ENCODE data around the gene MAMDC4.
"Not testable (repeated sequence)": the region's sequence is repeated elsewhere in the genome, so short reads cannot be mapped to it uniquely, and the experiment has no call there.

Gene MAMDC4

DNA sequence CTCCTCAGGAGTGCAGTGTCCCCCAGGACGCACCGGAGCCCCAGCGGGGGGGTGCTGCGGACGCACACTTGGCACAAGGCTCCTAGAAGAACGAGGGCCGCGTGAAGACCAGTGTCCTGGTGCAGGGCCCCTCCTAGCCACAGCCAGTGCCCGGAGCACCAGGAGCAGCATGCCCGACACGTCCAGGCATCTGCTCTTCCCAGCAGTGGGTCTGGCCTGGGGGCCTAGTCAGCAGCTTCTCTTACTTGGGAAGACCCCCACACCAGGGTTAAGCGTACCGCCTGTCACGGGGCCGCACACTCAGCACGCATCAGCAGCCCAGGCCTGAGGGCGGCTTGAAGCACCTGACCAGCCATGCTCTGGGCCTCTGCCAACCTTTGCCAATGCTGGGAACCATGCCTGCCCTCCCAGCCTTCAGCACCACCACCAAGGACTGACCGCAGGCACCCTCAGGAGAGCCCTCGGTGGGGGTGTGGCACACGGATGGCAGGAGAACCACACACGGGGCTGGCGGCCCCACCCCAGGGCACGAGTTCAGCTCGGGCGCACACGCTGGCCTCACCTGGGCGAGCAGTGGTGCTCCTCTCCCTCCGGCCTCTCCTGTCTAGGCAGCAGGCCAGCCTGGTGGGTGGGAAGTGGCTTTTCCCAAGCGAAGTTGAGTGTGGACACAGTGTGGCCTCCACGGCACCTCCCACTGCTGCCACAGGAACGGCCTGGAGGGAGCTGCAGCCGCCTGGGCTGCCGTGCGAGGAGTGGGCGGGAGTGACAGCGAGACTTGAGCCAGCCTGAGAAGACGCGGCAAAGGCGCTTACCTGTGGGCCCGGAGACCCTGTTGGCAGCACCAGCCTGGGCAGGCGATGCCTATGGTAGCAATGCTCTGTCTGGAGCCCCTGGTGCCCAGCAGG, 21.9 kb upstream of the MAMDC4 start:
- H3K27me3 Mint-ChIP-seq, result no peaks in the 10 kb centered on the region
- H3K9me3 Mint-ChIP-seq, result no peaks in the 10 kb centered on the region
- peaks cover 92% of the 10 kb centered on the region for H3K36me3 Mint-ChIP-seq (ENCODE audit: low read depth)
- H3K27ac Mint-ChIP-seq, result no peak overlapping the region
- intact Hi-C loops (cut with micrococcal nuclease), result no loop called here
- H3K4me3 Mint-ChIP-seq, result no peak overlapping the region
- H3K4me1 Mint-ChIP-seq (ENCODE audit: low read depth), result no peaks in the 10 kb centered on the region

DNA sequence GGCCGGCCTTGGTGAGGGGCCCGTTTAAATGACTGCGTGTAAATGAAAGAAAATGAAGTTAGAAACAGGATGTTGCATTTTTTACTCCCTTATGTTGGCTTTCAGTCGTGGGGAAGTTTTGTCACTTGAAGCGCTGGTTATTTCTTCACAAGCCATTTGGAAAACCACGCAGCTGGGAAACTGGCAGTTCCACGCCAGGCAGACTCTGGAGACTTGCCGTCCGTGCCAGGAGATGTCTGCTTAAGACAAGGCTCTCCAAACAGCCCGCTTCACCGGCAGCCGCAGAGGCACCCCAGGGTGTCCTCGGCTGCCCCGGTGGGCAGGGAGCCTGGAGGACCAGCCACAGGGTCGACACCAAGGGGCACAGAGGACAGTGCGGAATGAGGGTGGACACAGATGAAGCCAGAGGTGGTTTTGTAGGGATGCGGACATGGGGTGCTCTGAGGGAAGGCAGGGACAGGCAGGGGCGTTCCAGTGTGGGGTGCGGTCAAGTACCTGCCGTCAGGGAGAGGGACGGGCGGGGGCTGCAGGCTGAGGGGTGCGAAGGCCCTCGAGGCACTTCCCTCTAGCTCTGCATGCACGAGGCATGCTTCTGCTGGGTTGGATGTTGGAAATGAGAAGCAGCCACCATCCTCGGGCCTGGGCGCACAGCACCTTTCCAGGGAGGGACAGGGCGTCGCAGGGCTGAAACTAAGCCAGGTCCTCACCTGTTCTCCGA, 21.0 kb upstream of the MAMDC4 start:
- Mint-ChIP-seq H3K9me3 (no peaks in the 10 kb centered on the region), H3K36me3 (ENCODE audit: low read depth) (peaks cover 92% of the 10 kb centered on the region), H3K4me1 (ENCODE audit: low read depth) (no peaks in the 10 kb centered on the region), H3K27ac (no peak overlapping the region), H3K4me3 (no peak overlapping the region), H3K27me3 (no peaks in the 10 kb centered on the region)
- intact Hi-C loops (cut with micrococcal nuclease), result no loop called here

DNA sequence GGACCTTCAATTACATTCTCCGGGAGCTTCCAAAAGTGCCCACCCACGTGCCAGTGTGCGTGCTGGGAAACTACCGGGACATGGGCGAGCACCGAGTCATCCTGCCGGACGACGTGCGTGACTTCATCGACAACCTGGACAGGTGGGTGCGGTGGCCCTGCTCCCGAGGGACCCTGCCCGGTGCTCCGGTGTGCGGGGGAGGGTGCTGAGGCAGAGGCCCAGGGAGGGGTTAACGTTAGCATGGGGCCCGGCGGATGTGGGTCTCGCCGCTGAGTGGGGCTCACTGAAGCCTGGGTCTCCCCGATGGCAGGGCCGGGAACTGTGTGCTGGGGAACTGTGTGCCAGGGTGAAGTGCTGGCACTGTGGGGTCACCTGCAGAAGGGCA, 20.4 kb upstream of the MAMDC4 start:
- Mint-ChIP-seq H3K9me3 (no peaks in the 10 kb centered on the region), H3K4me1 (ENCODE audit: low read depth) (no peaks in the 10 kb centered on the region), H3K27ac (no peak overlapping the region)

DNA sequence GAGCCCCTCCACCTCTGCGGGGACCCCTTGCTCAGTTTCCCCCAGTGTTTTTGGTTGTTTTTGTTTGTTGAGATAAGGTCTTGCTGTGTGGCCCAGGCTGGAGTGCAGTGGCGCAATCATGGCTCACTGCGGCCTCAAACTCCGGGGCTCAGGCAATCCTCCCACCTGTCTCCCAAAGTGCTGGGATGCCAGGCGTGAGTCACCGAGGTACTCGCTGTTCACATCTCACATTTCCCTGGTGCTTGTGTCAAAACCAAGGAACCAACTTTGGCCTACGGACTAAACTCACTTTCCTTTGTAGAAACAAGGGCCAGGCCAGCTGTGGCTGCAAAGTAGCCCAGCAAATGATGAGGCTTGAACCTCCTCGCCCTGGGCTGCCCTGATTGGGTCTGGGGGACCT, 19.6 kb upstream of the MAMDC4 start:
- no peaks in the 10 kb centered on the region for H3K9me3 Mint-ChIP-seq
- no peak overlapping the region for H3K27ac Mint-ChIP-seq
- peaks cover 92% of the 10 kb centered on the region for H3K36me3 Mint-ChIP-seq (ENCODE audit: low read depth)

More for the DNA sequence above, 20.4 kb upstream of the MAMDC4 start:
- no peaks in the 10 kb centered on the region for H3K27me3 Mint-ChIP-seq
- no peak overlapping the region for H3K4me3 Mint-ChIP-seq
- H3K36me3 Mint-ChIP-seq (ENCODE audit: low read depth), result peaks cover 92% of the 10 kb centered on the region
- intact Hi-C loops (cut with micrococcal nuclease), result no loop called here

DNA sequence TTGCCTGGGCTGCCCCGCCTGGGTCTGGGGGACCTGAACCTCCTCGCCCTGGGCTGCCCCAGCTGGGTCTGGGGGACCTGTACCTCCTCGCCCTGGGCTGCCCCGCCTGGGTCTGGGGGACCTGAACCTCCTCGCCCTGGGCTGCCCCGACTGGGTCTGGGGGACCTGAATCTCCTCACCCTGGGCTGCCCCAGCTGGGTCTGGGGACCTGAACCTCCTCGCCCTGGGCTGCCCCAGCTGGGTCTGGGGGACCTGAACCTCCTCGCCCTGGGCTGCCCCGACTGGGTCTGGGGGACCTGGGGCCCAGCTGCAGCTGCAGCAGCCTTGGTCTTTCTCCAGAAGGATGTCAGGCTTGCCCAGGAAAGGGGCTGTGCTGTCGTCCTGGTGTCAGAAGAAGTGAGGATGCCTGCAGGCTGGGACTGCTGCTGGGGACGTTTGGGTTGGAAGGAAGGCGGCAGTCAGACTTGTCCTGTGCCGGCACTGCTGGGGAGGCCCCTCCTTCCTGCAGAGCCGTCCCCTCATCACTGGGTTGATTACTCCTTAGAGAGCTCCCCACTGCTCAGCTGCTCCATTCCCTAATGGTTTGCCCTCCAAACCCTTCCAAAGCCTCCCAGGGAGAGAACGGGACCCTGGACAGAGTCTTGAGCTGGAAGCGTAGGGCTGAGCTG, 18.6 kb upstream of the MAMDC4 start:
- intact Hi-C loops (cut with micrococcal nuclease); H3K9me3 Mint-ChIP-seq: not testable (repeated sequence)

More for the DNA sequence above, 19.6 kb upstream of the MAMDC4 start:
- intact Hi-C loops (cut with micrococcal nuclease), result no loop called here
- Mint-ChIP-seq H3K4me1 (ENCODE audit: low read depth) (no peaks in the 10 kb centered on the region), H3K4me3 (no peak overlapping the region), H3K27me3 (no peaks in the 10 kb centered on the region)

DNA sequence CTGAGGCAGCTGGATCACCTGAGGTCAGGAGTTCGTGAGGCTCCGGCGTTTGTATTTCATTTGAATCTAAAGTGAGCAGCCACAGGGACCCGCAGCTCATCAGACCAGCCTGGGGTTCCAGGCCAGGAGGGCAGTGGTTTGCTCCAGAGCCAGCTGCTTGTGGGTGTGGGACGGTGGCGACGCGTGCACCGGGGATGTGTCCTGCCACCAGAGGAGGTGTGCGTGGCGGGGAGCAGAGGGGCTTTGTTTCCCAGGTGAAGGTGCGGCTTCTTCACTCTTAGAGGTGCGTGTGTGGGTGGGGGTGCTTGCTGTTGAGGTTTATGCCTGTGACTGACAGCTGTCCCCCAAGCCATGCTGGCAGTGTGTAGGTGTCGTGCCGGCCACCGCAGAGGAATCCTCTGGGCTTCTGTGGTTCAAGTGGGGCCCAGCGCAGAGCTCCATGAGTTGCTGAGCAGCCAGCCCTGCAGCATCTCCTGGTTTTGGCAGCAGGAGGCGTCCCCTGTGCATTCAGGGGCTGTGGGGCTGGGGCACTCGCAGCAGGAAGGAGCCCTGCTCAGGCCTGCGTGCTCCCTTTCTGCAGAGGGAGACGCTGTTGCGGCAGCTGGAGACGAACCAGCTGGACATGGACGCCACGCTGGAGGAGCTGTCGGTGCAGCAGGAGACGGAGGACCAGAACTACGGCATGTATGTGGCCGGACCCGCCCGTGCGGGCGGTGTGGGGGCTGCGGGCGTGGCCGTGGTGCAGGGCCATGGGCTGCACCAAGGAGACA, 16.8 kb upstream of the MAMDC4 start:
- Mint-ChIP-seq H3K4me1 (ENCODE audit: low read depth) (peaks cover 7% of the 10 kb centered on the region), H3K9me3 (no peaks in the 10 kb centered on the region), H3K4me3 (no peak overlapping the region), H3K27ac (no peak overlapping the region), H3K36me3 (ENCODE audit: low read depth) (peaks cover 92% of the 10 kb centered on the region), H3K27me3 (no peaks in the 10 kb centered on the region)
- intact Hi-C loops (cut with micrococcal nuclease), result no loop called here

More for the DNA sequence above, 18.6 kb upstream of the MAMDC4 start:
- not testable (repeated sequence) for H3K4me3 Mint-ChIP-seq; H3K27me3 Mint-ChIP-seq; H3K4me1 Mint-ChIP-seq (ENCODE audit: low read depth); H3K27ac Mint-ChIP-seq
- peaks cover 92% of the 10 kb centered on the region for H3K36me3 Mint-ChIP-seq (ENCODE audit: low read depth)

DNA sequence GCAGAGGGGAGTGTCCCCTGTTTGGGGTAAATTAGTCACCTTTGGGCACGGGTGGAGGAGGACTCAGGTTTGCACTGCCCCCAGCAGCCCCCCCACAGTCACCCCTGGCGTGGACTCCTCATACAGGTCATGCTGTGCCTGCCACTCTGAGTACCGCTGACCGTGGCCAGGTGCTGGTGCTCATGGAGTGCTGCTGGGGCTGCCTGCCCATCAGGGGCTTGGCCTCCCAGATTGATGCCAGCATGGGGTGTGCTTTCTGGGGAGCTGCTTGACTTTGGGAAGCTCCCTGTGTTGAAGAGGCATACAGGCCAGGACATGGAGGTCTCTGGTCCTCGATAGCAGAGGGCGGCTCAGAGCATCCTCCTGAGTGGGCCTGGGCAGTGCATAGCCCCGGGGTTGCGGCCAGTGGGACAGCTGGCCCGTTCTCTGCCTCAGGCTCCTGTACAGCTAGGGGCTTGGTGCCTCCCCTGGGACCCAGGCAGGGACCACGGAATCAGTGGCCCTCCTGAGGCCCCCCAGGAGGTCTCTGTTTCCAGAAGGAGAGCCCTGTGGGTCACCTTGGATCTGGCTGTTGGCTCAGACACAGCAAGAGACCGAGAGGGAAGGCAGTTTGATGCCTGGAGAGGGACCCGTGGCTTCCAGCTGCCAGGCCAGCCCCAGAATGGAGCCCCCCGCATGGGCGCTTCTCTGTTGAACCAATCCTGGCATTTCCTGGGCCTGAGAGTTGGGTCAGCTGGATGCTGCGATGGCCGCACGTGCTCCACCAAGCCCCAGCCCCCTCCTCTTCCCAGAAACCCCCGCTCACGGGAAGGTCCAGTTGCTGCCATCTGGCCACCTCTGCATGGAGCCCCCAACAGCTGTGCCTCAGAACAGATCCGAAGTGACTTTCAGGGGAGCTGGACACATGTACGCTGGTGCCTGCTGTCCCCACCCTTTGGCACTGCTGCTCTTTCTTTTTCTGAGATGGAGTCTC, 15.9 kb upstream of the MAMDC4 start:
- peaks cover 14% of the 10 kb centered on the region for H3K4me1 Mint-ChIP-seq (ENCODE audit: low read depth)
- H3K27me3 Mint-ChIP-seq, result no peaks in the 10 kb centered on the region
- peaks cover 92% of the 10 kb centered on the region for H3K36me3 Mint-ChIP-seq (ENCODE audit: low read depth)
- H3K27ac Mint-ChIP-seq, result no peak overlapping the region
- H3K4me3 Mint-ChIP-seq, result no peak overlapping the region
- intact Hi-C loops (cut with micrococcal nuclease), result no loop called here
- no peaks in the 10 kb centered on the region for H3K9me3 Mint-ChIP-seq

DNA sequence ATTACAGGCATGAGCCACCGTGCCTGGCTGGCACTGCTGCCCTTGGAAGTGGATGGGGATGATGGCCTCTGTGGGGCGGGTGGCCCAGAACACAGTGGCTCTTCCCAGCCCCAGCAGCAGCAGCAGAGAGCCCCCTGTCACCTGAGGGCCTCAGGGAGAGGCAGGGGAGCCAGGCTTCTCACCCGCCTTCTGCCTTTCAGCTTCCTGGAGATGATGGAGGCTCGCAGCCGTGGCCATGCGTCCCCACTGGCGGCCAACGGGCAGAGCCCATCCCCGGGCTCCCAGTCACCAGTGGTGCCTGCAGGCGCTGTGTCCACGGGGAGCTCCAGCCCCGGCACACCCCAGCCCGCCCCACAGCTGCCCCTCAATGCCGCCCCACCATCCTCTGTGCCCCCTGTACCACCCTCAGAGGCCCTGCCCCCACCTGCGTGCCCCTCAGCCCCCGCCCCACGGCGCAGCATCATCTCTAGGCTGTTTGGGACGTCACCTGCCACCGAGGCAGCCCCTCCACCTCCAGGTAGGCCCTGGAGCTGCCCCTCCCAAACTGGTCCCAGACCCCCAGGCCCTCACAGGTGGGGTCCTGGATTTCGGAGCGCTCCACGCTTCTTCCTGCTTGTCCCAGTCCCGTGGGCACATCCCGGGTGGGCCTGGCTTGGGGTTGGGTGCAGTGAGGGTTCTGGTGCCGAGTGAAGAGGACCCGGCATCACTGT, 14.8 kb upstream of the MAMDC4 start:
- H3K4me3 Mint-ChIP-seq, result no peak overlapping the region
- peaks cover 25% of the 10 kb centered on the region for H3K4me1 Mint-ChIP-seq (ENCODE audit: low read depth)
- H3K27me3 Mint-ChIP-seq, result peaks cover 3% of the 10 kb centered on the region
- H3K27ac Mint-ChIP-seq, result no peak overlapping the region
- intact Hi-C loops (cut with micrococcal nuclease), result no loop called here
- no peaks in the 10 kb centered on the region for H3K9me3 Mint-ChIP-seq
- peaks cover 83% of the 10 kb centered on the region for H3K36me3 Mint-ChIP-seq (ENCODE audit: low read depth)

DNA sequence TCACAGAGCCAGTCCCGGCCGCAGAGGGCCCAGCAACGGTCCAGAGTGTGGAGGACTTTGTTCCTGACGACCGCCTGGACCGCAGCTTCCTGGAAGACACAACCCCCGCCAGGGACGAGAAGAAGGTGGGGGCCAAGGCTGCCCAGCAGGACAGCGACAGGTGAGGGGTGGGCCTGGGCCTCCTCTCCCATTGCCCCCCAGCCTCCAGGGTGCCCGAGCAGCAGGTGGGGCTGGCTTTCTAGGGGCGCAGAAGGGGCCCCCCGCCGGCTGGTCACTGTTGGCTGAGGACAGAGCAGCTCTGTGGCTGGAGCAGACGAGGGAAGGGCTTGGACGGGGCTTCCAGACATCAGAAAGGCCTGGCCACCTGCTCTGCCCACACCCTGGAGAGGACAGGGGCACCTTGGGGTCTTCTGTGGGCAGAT, 14.3 kb upstream of the MAMDC4 start:
- Mint-ChIP-seq H3K4me1 (ENCODE audit: low read depth) (peaks cover 28% of the 10 kb centered on the region), H3K36me3 (ENCODE audit: low read depth) (peaks cover 78% of the 10 kb centered on the region)
- H3K9me3 Mint-ChIP-seq; H3K27me3 Mint-ChIP-seq; intact Hi-C loops (cut with micrococcal nuclease); H3K27ac Mint-ChIP-seq; H3K4me3 Mint-ChIP-seq: not testable (repeated sequence)

DNA sequence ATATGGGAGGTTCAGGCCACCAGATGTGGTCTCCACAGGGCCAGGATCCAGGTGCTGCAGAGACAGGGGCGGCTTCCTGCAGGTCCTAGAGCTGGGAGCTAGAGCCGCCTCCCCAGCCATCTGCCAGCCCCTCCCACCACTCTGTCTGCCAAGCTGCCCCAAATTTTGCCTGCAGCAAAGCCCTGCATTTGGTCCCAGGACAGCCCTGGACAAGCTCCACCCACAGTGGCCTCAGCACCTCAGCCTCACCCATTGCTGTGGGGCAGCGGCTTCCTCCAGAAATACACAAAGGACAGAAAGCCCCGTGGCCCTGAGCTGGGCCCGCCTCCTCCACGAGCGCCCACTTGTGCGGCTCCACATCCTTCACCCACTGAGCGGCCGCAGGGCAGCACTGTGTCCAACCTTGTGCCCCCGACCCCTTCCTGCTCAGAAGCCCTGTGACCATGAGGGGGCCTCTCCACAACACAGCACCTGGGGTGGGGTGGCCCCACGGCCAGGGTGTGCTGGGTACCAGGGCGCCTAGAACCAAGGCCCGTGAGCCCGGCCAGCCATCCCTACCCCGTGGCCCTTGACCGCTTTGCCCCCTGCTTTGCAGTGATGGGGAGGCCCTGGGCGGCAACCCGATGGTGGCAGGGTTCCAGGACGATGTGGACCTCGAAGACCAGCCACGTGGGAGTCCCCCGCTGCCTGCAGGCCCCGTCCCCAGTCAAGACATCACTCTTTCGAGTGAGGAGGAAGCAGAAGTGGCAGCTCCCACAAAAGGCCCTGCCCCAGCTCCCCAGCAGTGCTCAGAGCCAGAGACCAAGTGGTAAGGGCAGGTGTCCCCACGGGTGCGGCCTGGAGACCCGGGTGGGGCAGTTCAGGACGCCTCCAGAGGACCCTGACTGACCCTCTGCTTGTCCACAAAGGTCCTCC, 13.6 kb upstream of the MAMDC4 start:
- intact Hi-C loops (cut with micrococcal nuclease), result no loop called here
- Mint-ChIP-seq H3K27me3 (peaks cover 12% of the 10 kb centered on the region), H3K36me3 (ENCODE audit: low read depth) (peaks cover 75% of the 10 kb centered on the region), H3K4me3 (no peak overlapping the region), H3K4me1 (ENCODE audit: low read depth) (peaks cover 31% of the 10 kb centered on the region), H3K27ac (no peak overlapping the region), H3K9me3 (no peaks in the 10 kb centered on the region)

DNA sequence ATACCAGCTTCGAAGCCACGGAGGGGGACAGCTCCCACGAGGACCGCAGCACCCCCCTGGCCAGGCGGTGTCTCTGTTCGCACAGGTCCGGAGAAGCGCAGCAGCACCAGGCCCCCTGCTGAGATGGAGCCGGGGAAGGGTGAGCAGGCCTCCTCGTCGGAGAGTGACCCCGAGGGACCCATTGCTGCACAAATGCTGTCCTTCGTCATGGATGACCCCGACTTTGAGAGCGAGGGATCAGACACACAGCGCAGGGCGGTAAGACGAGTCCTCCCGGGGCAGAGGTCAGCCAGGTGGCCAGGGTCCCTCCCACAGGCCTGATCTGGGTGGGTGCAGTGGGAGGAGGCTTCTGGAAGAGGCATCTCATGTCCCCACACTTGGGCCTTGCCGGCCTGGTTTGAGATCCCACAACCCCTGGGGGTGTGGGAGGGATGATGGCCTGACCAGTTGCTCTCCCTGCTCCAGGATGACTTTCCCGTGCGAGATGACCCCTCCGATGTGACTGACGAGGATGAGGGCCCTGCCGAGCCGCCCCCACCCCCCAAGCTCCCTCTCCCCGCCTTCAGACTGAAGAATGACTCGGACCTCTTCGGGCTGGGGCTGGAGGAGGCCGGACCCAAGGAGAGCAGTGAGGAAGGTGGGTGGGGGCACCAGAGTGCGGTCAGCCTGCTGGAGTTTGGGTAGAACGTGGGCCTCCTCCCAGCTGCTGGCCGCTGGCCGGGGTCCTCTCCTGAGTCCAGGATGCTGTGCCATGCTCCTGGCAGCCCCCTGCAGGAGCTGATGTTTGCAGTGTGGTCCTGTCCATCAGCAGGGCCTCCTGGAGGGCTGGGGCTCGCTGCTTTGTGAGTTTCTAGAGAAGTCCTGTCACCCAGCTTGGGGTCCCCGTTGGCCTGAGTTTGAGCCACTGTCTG, 12.7 kb upstream of the MAMDC4 start:
- H3K4me1 Mint-ChIP-seq (ENCODE audit: low read depth), result peaks cover 36% of the 10 kb centered on the region
- no peak overlapping the region for H3K27ac Mint-ChIP-seq
- H3K9me3 Mint-ChIP-seq, result no peaks in the 10 kb centered on the region
- peaks cover 66% of the 10 kb centered on the region for H3K36me3 Mint-ChIP-seq (ENCODE audit: low read depth)
- H3K4me3 Mint-ChIP-seq, result no peak overlapping the region
- intact Hi-C loops (cut with micrococcal nuclease), result no loop called here
- peaks cover 18% of the 10 kb centered on the region for H3K27me3 Mint-ChIP-seq

Measured in dendritic cell treated with granulocyte-macrophage colony-stimulating factor and Interleukin-4, amounts not matched to agents 40 ng/mL and 50 ng/mL, for 4 days (primary cell).